Measurements from ENCODE around the gene SIGLEC11.
"Not testable (repeated sequence)": the region's sequence is repeated elsewhere in the genome, so short reads cannot be mapped to it uniquely, and the experiment has no call there.

The SIGLEC11 gene

GRCh38 chr19:49981603-49982593, 20.9 kb upstream of the SIGLEC11 start:
- no peak for DNase-seq

GRCh38 chr19:49978324-49978723, 17.4 kb upstream of the SIGLEC11 start:
- DNase-seq, result no peak

- no peak for DNase-seq
Measured at GRCh38 chr19:49977881-49978280, 16.9 kb upstream of the SIGLEC11 start.

- DNase-seq, result no peak
Measured at GRCh38 chr19:49977076-49977475, 16.1 kb upstream of the SIGLEC11 start.

GRCh38 chr19:49976496-49976895, 15.5 kb upstream of the SIGLEC11 start:
- DNase-seq, result no peak

- DNase-seq, result no peak
Measured at GRCh38 chr19:49975051-49975450, 14.1 kb upstream of the SIGLEC11 start.

- DNase-seq, result no peak
Measured at GRCh38 chr19:49973987-49974386, 13.0 kb upstream of the SIGLEC11 start.

- DNase-seq, result no peak
Measured at GRCh38 chr19:49972841-49973240, 11.9 kb upstream of the SIGLEC11 start.

- no peak for DNase-seq
Measured at GRCh38 chr19:49971991-49972411, 11.0 kb upstream of the SIGLEC11 start.

GRCh38 chr19:49969355-49969754, 8.4 kb upstream of the SIGLEC11 start:
- DNase-seq, result not testable (repeated sequence)

- DNase-seq, result no peak
Measured at GRCh38 chr19:49968279-49968922, 7.4 kb upstream of the SIGLEC11 start.

GRCh38 chr19:49959892-49960291, 1.1 kb downstream of the SIGLEC11 start:
- not testable (repeated sequence) for DNase-seq

- not testable (repeated sequence) for DNase-seq
Measured at GRCh38 chr19:49958596-49958995, 2.4 kb downstream of the SIGLEC11 start.

- DNase-seq, result not testable (repeated sequence)
Measured at GRCh38 chr19:49958144-49958543, 2.8 kb downstream of the SIGLEC11 start.

GRCh38 chr19:49957262-49957915, 3.6 kb downstream of the SIGLEC11 start:
- no peak for DNase-seq

- DNase-seq, result no peak
Measured at GRCh38 chr19:49956115-49956495, 4.9 kb downstream of the SIGLEC11 start.

- DNase-seq, result no peak
Measured at GRCh38 chr19:49954933-49955332, 6.0 kb downstream of the SIGLEC11 start.

- DNase-seq, result no peak
Measured at GRCh38 chr19:49954092-49954829, 6.7 kb downstream of the SIGLEC11 start.

- DNase-seq, result no peak
Measured at GRCh38 chr19:49953416-49953815, 7.6 kb downstream of the SIGLEC11 start.

- no peak for DNase-seq
Measured at GRCh38 chr19:49952906-49953305, 8.1 kb downstream of the SIGLEC11 start.

GRCh38 chr19:49952479-49952836, 8.5 kb downstream of the SIGLEC11 start:
- DNase-seq, result no peak

GRCh38 chr19:49951806-49952478, 9.0 kb downstream of the SIGLEC11 start:
- DNase-seq, result no peak
